GM04503 (cell line): Measurements from ENCODE around the gene KIF22.
"Not testable (repeated sequence)": the region's sequence is repeated elsewhere in the genome, so short reads cannot be mapped to it uniquely, and the experiment has no call there.

ENCODE experiments used
- DNase-seq: peaks from one replicate; pipeline ENCODE4 v3.0.0-alpha.2; 2012; ENCODE audit warnings: low read depth

The KIF22 gene

DNA sequence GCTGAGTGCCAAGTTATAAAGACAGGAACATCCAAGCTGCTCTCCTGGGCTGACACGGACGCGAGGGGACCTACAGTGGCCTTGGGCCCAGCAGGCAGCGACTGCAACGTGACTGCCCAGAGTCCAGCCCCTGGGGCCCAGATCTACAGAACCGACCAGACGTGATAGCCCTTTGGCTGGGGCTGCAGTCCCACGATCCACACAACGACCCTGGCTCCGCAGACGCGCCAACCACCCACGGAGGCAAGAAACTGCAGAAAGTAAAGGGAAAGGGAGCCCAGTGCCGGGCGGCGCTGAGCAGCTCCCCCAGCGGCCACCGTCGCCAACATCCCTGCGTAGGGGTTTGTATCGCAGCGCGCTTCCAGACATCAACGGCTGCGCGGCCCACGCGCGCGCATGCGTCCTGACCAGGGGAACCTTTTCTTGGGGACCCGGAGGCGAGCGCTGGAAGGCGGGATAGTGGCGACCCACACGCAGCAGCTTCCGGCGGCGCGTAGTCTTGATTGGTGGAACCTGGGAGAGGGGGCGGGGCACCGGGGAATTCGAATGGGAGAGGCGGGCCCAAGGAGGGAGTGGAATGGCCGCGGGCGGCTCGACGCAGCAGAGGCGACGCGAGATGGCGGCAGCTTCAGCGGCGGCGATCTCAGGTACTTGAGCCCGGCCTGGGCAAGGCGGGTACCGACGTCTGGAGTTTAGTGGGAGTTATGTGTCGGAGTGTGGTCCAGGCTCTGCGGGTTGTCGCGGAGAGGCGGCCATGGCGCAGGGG is at the start of gene KIF22:
KIF22 (plus strand) TSS at position 569 of the 766 bp plus-strand sequence; CDS start at position 578, 9 bp downstream.
- DNase-seq = peak; percentile 89

DNA sequence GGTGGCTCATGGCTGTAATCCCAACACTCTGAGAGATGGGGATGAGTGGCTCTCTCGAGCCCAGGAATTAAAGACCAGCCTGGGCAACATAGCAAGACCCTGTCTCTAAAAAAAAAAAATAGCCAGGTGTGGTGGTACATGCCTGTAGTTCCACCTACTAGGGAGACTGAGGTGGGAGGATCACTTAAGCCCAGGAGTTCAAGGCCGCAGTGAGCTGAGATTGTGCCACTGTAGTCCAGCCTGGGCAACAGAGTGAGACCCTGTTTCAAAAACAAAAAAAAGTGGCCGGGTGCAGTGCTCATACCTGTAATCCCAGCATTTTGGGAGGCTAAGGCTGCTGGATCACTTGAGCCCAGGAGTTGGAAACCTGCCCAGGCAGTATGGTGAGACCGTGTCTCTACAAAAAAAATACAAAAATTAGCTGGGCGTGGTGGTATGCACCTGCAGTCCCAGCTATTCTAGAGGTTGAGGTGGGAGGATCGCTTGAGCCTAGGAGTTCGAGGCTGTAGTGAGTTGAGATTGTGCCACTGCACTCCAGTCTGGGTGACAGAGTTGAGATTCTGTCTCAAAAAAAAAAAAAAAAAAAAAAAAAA is 47.8 kb upstream of the KIF22 start:
- DNase-seq = no peak

DNA sequence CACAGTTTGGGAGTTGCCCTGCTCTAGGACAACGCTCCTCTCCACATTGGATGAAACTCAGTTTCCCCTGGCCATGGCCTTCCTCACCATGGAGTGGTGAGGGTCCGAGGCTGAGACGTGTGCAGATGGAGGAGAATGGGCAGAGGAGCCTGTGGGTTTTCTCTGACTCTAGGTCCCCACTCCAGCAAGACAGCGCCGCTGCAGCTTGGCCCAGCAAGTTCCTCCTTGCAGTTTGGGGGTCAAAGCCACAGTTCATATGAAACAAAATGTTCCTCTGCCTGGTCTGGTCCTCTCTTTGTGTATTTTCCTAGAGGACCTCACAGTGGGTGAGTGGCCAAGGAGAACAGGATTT is 47.1 kb upstream of the KIF22 start:
- DNase-seq = no peak

DNA sequence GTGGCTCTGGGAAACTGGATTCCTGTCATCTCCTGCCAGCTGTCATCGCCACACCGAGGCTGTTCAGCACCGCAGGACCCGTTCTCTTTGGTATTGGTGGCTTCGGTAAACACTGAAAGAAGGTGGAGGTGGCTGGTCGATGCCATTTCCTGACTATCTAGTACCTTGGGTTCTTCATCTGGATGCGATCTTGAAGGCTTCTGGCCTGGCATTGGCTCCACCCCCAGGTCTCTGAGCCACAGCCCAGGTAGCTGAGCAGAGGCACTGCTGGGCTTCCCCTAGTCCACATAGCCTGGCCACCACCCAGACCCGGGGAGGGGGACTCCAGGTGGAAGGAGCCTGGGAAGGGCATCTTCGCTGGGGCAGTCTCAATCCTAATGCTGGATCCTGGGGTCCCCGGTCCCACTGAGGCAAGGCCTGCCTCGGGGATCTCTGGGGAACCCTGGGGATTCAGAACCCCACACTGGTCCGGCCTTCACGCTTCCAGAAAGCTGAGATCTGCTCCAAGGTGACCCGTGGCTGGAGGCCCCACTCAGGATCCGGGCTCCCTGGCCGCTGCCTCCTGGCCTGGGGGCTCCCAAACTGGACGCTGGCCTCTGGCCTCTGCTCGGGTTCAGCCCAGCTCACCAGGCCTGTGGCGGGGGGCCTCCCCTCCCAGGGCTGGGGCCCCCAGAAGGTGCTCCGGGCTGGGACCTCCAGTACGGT is 46.6 kb upstream of the KIF22 start:
- DNase-seq = no peak

DNA sequence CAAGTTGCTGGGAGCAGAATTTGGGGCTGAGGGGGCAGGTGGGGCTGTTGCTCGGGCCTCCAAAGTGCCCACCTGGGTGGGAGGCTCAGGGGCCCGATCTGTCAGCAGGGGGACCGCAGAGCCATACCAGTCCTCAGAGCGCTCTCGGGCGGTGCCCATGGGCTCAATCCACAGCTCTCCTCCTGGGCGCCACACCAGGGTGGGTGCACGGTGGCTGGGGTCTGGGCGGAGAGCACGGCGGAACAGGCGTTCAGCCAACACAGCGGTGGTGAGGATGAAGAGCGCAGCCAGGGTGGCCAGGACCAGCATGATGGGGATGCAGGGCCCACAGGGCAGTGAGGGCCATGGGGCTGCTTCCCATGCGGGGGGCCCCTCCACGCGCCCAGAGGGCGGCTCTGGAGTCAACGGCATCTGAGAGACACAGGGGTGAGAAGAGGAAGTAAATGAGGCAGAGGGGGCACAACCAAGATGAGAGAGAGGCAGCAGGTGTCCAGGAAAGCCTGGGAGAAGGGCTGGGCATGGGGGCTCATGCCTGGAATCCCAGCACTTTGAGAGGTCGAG is 45.9 kb upstream of the KIF22 start:
- DNase-seq = no peak

DNA sequence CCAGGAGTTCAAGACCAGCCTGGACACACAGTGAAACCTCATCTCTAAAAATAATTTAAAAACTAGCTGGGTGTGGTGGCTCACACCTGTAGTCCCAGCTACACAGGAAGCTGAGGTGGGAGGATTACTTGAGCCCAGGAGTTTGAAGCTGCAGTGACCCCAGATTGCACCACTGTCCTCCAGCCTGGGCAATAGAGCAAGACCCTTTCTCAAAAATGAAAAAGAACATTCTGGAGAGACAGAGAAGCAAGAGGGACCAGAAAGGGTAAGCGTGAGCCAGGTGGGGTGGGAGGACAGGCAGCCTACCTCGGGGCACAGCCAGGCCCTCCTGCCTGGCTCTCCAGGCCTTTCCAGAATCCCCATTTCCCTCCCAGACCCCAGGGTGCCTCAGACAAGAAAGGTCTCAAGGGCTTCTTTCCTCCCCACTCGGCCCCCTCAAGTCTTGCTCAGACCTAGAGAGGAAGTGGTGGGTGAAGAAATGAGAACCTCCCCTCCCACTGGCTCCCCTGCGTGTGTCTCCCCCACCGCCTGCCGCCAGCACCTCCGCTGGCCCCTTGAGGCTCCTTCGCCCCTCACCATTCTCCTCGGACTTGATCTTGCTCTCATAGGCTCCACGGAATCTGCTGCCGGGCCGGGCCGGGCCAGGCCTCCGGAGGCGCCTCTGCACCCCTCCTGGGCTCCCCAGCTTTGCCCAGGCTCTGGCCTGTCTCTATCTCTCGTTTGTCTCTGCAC is 45.3 kb upstream of the KIF22 start:
- DNase-seq = no peak

DNA sequence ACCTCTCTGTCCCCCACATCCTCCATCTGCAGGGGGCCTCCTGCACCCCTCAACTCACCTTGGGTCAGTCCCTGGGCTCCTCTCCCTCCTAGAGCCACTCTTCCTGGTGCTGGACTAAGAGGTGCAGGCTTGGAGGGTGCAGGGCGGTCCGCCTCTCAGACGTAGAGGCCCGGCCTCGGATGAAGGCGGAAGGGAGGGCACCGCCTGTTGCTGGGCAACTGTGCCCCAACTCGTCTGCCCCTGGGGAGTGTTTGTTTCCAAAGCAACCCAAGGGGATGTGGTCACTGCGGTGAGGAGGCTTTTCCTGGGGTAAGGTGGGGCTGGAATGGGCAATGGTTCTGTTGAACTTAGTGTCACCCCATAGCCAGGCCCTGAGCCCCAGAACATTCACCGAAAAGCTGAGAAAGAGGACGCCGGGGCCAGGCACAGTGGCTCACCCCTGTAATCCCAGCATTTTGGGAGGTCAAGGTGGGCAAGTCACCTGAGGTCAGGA is 44.7 kb upstream of the KIF22 start, which contains the start of gene C16orf54:
C16orf54 (minus strand) TSS at position 138 of the 493 bp plus-strand sequence. CDS start 1,039 bp downstream, outside the sequence.
- DNase-seq = no peak

GRCh38 chr16:29746518-29746917 is 44.0 kb upstream of the KIF22 start:
- DNase-seq = not testable (repeated sequence)

GRCh38 chr16:29747947-29748759 is 42.4 kb upstream of the KIF22 start:
- no peak for DNase-seq

- not testable (repeated sequence) for DNase-seq
Observed at GRCh38 chr16:29748760-29749149, 41.8 kb upstream of the KIF22 start.

- no peak for DNase-seq
Observed at GRCh38 chr16:29753516-29753915, 37.0 kb upstream of the KIF22 start.

DNA sequence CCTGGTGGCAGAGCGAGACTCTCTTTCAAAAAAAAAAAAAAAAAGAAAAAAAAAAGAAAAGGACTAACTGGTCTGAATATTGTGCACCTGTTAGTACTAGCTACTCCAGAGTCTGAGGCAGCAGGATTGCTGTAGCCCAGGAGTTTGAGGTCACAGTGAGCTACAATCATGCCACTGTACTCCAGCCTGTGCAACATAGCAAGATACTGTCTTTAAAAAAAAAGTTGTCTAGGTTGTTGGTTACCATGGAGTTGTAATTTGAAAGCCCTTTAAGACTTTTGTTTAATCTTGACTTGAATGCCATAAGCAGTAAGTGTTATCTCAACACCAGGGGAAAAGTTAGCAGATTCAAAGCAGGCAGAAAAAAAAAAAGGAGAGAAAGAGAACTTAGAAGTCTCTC is 33.9 kb upstream of the KIF22 start:
- DNase-seq = no peak

- DNase-seq = not testable (repeated sequence)
Observed at GRCh38 chr16:29757086-29757485, 33.5 kb upstream of the KIF22 start.

DNA sequence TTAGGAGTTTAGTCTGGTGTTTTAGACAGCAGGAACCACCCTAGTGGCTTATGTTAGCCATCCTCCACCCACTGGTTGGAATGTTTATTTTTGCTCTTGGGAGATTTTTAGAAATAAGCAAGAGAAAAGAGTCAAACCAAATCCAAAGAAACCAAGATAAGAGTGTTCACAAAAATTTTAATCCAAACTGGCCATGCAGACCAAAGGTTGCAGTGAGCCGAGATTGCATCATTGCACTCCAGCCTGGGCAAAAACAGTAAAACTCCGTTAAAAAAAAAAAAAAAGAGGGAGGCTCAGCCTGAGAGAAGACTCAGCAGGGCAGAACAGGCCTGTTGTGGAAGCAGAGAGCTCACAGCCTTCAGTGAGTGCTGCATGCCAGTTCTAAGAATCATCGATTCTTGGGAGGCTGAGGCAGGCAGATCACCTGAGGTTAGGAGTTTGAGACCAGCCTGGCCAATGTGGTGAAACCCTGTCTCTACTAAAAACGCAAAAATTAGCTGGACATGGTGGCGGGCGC is 32.5 kb upstream of the KIF22 start:
- peak; percentile 17 for DNase-seq

DNA sequence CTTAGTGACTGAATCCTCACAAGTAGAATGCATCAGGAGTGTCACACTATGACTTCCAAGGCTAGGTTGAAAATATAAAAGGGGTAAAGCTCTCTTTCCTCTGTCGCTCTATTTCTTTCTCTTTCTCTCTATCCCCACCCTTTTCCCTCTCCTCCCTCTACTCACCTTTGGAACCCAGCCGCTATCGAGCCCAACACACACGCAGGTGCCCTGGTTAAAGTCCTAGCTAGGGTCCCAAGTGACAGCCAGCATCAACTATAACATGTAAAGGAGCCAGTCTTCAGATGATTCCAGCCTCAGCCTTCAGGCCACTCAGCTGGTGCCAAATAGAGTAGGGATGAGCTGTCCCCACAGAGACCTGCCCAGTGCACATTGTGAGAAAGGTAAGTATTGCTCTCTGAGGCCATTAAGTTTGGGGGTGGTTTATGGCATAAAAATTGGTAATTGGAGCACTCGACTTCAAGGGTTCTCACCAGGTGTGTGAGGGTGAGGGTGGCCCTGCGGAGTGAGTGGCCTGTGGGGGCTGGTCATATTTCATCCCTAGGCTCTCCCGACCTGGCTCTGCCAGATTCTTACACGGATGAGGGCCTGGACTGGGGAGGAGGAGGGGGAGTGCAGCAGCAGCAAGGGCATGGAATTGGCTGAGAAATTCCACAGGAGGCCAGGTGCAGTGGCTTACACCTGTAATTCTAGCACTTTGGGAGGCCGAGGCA is 29.8 kb upstream of the KIF22 start:
- no peak for DNase-seq

- DNase-seq = not testable (repeated sequence)
Observed at GRCh38 chr16:29761280-29761651, 29.3 kb upstream of the KIF22 start.

GRCh38 chr16:29761882-29762281 is 28.7 kb upstream of the KIF22 start:
- no peak for DNase-seq

- DNase-seq = no peak
Observed at GRCh38 chr16:29763326-29763725, 27.2 kb upstream of the KIF22 start.

DNA sequence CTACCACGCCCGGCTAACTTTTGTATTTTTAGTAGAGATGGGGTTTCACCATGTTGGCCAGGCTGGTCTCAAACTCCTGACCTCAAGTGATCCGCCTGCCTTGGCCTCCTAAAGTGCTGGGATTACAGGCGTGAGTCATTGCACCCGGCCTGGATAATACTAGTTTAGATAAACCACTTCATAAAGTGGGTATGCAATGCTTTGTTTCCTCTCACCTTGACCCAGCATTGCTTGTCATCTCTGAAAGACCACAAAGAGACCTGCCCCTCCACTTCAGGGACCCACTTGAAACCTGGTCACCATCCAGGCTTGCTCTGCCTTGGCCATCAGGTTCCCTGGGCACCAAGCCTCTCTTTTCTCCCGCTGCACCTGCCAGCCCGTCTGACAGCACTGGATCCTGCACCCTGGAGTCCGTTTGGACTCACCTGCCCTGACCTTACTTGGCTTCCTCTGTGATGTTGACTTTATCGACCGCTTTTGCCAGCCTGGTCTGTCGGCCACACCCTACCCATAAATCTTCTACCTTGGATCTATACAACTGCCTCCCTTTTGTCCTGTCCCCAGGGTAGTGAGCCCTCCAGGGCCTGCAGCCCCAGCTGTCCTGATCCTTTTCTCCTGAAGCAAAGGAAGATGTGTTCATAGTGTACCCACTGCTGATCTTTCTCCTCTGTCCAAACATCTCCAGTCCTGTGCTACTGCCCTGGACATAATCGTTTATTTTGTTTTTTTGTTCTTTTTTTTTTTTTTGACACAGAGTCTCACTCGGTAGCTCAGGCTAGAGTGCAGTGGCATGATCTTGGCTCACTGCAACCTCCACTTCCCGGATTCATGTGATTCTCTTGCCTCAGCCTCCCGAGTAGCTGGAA is 25.2 kb upstream of the KIF22 start:
- DNase-seq = no peak
